OCI-LY7 (cell line): ENCODE results near the gene TBCB. TPM values are rescaled to one million over a fixed set of nuclear protein-coding genes. Genes with fewer than 3 reads are reported as not detected.

Experiments used
- BruUV-seq: library from RNA; stranded (reverse); fragments of 400-500 nt; replicated peaks from 2 replicates; lab custom pipeline; 2021; lab: Mats Ljungman, UMichigan
- CTCF ChIA-PET: fragments of 300-600 bp; sonication (Branson Sonifier 250); formaldehyde crosslinking; loops from one replicate; lab custom pipeline; 2022; ENCODE audit warnings: antibody characterized with exemption; ENCODE audit not compliant: unreplicated experiment; lab: Charles Lee
- POLR2A ChIA-PET: fragments of 300-600 bp; sonication (Branson Sonifier 250); formaldehyde crosslinking; loops from one replicate; lab custom pipeline; 2022; ENCODE audit warnings: antibody characterized with exemption; lab: Charles Lee
- DNase-seq: peaks from one replicate; pipeline ENCODE4 v3.0.0-alpha.2; 2015; ENCODE audit warnings: low spot score
- H2AFZ ChIP-seq: fragments of 200-600 bp; sonication (generic), shearing (Covaris generic); 2 replicates; pipeline ENCODE4 v1.6.1; 2014; ENCODE audit warnings: mild to moderate bottlenecking, antibody characterized with exemption, low read length, moderate library complexity
- H3K27ac ChIP-seq: fragments of 200-600 bp; sonication (generic); 2 replicates; pipeline ENCODE4 v1.5.1; 2014; ENCODE audit warnings: mixed run types, low read depth, mild to moderate bottlenecking, moderate library complexity, low read length, inconsistent platforms; ENCODE audit not compliant: poor library complexity, severe bottlenecking
- H3K36me3 ChIP-seq: fragments of 200-600 bp; sonication (generic); 2 replicates; pipeline ENCODE4 v1.6.1; 2014; ENCODE audit warnings: mild to moderate bottlenecking, antibody characterized with exemption, low read length, moderate library complexity, mixed read lengths; ENCODE audit not compliant: insufficient read depth
- H3K4me1 ChIP-seq: fragments of 200-600 bp; sonication (generic); 2 replicates; pipeline ENCODE4 v1.5.1; 2014; ENCODE audit warnings: mild to moderate bottlenecking, low read length; ENCODE audit not compliant: insufficient read depth, poor library complexity, severe bottlenecking
- H3K4me2 ChIP-seq: fragments of 200-600 bp; sonication (generic); 2 replicates; pipeline ENCODE4 v1.6.1; 2014; ENCODE audit warnings: mild to moderate bottlenecking, low read length
- H3K4me3 ChIP-seq: fragments of 200-600 bp; sonication (generic); 2 replicates; pipeline ENCODE4 v1.5.1; 2014; ENCODE audit warnings: mild to moderate bottlenecking, low read depth, low read length; ENCODE audit not compliant: poor library complexity, severe bottlenecking
- H3K79me2 ChIP-seq: fragments of 200-600 bp; sonication (generic); 2 replicates; pipeline ENCODE4 v1.6.1; 2016; ENCODE audit warnings: low read depth, mild to moderate bottlenecking, low read length, moderate library complexity, mixed read lengths; ENCODE audit not compliant: insufficient read depth
- H3K9me2 ChIP-seq: fragments of 200-600 bp; sonication (generic); 2 replicates; pipeline ENCODE4 v1.6.1; 2016; ENCODE audit warnings: mild to moderate bottlenecking, low read length, mixed read lengths; ENCODE audit not compliant: insufficient read depth
- H3K9me3 ChIP-seq: fragments of 200-600 bp; sonication (generic); 2 replicates; pipeline ENCODE4 v1.6.1; 2014; ENCODE audit warnings: mild to moderate bottlenecking, mixed run types, low read length, mixed read lengths
- H4K20me1 ChIP-seq: fragments of 200-600 bp; sonication (generic); 2 replicates; pipeline ENCODE4 v1.6.1; 2014; ENCODE audit warnings: mild to moderate bottlenecking, antibody characterized with exemption, low read length, moderate library complexity, mixed read lengths; ENCODE audit not compliant: insufficient read depth
- EZH2phosphoT487 ChIP-seq: fragments of 200-600 bp; sonication (generic); IDR thresholded peaks from 2 replicates; pipeline ENCODE4 v1.6.1; 2018; ENCODE audit warnings: low read depth, borderline replicate concordance, mild to moderate bottlenecking, mixed run types, antibody characterized with exemption, low read length, moderate library complexity, mixed read lengths
- intact Hi-C: fragments of 100-400 bp; cut with micrococcal nuclease; formaldehyde crosslinking; loops from one replicate; pipeline ENCODE4 v1.10.0; 2022; ENCODE audit not compliant: unreplicated experiment
- total RNA-seq, 2 experiments: library from RNA; depleted of rRNA in 1 of 2; stranded (reverse); fragments of >200 nt in 1 of 2; shearing (Covaris generic) in 1 of 2; gene quantifications; 2 replicates each; pipeline ENCODE4 v1.2.3, GENCODE V29; 2014 to 2022
- TF ChIP-seq, protein P1 (sequence below): fragments of 200-600 bp; sonication (generic); conservative IDR thresholded peaks from 2 replicates; pipeline ENCODE4 v1.5.1; 2014; ENCODE audit warnings: mild to moderate bottlenecking, antibody characterized with exemption, low read length, moderate library complexity, mixed read lengths

The TBCB gene
- total RNA-seq, 2 experiments from 2014 or later: 136 to 200 TPM

DNA sequence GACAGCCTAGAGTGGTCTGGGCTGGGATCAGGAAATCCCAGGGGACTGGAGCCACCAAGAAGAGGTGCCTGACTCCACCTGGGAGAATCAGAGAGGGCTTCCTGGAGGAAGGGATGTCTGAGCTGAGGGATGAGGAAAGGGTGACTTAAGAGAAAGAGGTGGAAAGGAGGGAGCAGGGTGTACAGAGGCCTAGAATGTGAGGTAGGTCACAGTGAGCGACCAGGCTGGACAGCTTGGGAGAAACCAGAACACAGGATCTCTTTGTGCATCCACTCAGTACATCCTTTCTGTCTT is 1.0 kb downstream of the TBCB start:
- ChIA-PET CTCF (no interaction called here), POLR2A (interaction anchor here (0.9 to 1.3 kb wide), 2 partner anchors 12 to 49 kb away, joined by 3 read pairs; no protein-coding TSS in a partner anchor)
- DNase-seq: no peak
- H3K36me3 ChIP-seq: peaks cover 37% of the 10 kb centered on the region
- BruUV-seq: no TSS peak
- H3K79me2 ChIP-seq: peaks cover 13% of the 10 kb centered on the region; the same call in 1 of the 2 replicates
- H3K9me2 ChIP-seq: no peaks in the 10 kb centered on the region
- TF ChIP-seq, protein P1, sequence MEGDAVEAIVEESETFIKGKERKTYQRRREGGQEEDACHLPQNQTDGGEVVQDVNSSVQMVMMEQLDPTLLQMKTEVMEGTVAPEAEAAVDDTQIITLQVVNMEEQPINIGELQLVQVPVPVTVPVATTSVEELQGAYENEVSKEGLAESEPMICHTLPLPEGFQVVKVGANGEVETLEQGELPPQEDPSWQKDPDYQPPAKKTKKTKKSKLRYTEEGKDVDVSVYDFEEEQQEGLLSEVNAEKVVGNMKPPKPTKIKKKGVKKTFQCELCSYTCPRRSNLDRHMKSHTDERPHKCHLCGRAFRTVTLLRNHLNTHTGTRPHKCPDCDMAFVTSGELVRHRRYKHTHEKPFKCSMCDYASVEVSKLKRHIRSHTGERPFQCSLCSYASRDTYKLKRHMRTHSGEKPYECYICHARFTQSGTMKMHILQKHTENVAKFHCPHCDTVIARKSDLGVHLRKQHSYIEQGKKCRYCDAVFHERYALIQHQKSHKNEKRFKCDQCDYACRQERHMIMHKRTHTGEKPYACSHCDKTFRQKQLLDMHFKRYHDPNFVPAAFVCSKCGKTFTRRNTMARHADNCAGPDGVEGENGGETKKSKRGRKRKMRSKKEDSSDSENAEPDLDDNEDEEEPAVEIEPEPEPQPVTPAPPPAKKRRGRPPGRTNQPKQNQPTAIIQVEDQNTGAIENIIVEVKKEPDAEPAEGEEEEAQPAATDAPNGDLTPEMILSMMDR: no peak
- no peak for TF ChIP-seq EZH2phosphoT487
- peak overlapping the region; percentile 80 for H3K4me3 ChIP-seq
- H4K20me1 ChIP-seq: no peaks in the 10 kb centered on the region
- intact Hi-C loops: no loop called here
- no peak overlapping the region for H2AFZ ChIP-seq
- H3K4me1 ChIP-seq: peaks cover 18% of the 10 kb centered on the region
- H3K27ac ChIP-seq: peak overlapping the region; percentile 68
- H3K4me2 ChIP-seq: peak overlapping the region; percentile 81
- H3K9me3 ChIP-seq: no peaks in the 10 kb centered on the region

DNA sequence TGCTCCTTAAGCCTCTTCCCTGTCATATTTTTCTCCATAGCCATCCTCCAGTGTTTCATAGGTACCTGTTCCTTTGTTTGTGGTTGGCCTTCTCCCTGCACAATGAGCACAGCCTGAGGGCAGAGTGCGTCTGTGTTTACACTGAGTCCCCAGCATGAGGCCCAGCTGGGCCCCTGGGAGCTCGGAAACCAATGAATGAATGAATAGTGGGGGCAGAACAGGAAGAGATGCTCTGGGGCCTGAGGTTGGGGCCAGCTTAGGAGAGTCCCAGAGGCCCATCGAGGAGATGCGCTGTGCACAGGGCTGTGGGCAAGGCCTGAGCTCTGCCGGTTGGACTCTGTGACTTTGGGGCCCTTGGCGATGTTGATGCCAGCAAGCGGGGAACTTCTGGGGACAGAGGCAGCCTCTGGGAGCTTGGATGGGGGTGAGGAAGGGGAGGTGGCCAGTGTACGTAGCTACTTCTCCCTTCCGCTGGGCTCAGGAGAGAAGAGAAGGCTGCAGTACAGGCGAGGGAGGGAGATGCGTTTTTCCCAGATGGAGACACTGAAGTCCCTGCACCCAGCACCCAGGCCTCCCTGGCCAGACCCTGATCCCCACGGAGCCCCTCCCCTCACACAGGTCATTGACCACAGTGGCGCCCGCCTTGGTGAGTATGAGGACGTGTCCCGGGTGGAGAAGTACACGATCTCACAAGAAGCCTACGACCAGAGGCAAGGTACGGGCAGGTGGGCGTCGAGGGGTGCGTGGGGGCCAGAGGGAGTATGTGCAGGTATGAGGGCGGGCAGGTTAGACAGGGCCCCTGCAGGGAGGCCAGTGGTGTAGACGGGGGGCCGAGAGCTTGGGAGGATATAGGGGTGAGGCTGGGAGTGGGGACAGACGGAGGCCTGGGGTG is 5.1 kb downstream of the TBCB start:
- BruUV-seq: no TSS peak
- Histone ChIP-seq H3K36me3 (peaks cover 45% of the 10 kb centered on the region), H3K4me3 (no peak overlapping the region), H3K9me3 (no peaks in the 10 kb centered on the region), H3K9me2 (no peaks in the 10 kb centered on the region), H2AFZ (no peak overlapping the region), H3K4me1 (peaks cover 9% of the 10 kb centered on the region), H3K4me2 (no peak overlapping the region), H4K20me1 (no peaks in the 10 kb centered on the region), H3K27ac (no peak overlapping the region), H3K79me2 (peaks cover 5% of the 10 kb centered on the region; the same call in 1 of the 2 replicates)
- ChIA-PET CTCF (no interaction called here), POLR2A (no interaction called here)
- TF ChIP-seq, protein P1: no peak
- no peak for TF ChIP-seq EZH2phosphoT487
- DNase-seq: no peak
- intact Hi-C loops: loop anchor here (10.0 kb wide), 1 partner anchor 374 kb away; no protein-coding TSS in a partner anchor

DNA sequence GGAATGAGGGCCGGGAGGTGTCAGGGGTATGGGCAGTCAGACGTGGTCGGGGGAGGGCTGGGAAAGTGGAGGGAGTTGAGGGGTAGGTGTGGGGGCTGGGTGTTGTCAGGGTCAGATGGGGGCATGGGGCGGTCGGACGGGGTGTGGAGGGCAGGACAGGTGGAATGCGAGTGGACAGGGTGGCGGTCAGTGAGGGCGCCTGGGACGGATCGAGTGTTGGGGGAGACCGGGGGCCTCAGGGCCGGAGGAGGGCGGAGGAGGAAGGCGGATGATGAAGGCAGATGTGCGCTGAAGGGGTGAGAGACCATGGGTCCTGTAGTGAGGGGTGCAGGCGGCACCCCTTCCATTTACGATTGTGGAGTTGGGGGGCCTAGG is 5.7 kb downstream of the TBCB start:
- Histone ChIP-seq H2AFZ (no peak overlapping the region), H3K9me2 (no peaks in the 10 kb centered on the region), H3K36me3 (peaks cover 51% of the 10 kb centered on the region), H3K79me2 (peaks cover 4% of the 10 kb centered on the region; the same call in 1 of the 2 replicates), H3K4me1 (peaks cover 9% of the 10 kb centered on the region), H3K4me3 (no peak overlapping the region), H3K27ac (no peak overlapping the region), H4K20me1 (no peaks in the 10 kb centered on the region), H3K4me2 (no peak overlapping the region), H3K9me3 (no peaks in the 10 kb centered on the region)
- no TSS peak for BruUV-seq
- intact Hi-C loops: loop anchor here (10.0 kb wide), 1 partner anchor 374 kb away; no protein-coding TSS in a partner anchor
- CTCF ChIA-PET: no interaction called here
- POLR2A ChIA-PET: no interaction called here
- no peak for DNase-seq
- TF ChIP-seq EZH2phosphoT487: no peak
- TF ChIP-seq, protein P1: no peak
